D341Med (cell line): Measurements from ENCODE around the gene JAML.

Experiments used
- DNase-seq: peaks from one replicate; pipeline ENCODE4 v3.0.0; 2012; ENCODE audit warnings: low spot score

Gene JAML

DNA sequence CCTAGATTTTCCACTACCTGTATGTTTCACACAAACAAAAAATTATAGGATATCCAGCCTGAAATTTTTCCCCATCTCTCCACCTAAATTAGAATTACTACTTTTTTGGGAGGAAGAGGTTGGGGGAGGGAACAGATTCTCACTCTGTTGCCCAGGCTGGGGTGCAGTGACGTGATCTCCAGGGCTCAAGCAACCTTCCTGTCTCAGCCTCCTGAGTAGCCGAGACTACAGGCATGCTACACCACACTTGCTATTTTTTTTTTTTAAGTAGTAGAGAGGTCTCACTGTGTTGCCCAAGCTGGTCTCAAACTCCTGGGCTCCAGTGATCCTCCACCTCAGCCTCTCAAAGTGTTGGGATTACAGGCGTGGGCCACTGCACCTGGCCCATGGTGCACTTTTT is 9.5 kb downstream of the JAML start:
- no peak for DNase-seq

DNA sequence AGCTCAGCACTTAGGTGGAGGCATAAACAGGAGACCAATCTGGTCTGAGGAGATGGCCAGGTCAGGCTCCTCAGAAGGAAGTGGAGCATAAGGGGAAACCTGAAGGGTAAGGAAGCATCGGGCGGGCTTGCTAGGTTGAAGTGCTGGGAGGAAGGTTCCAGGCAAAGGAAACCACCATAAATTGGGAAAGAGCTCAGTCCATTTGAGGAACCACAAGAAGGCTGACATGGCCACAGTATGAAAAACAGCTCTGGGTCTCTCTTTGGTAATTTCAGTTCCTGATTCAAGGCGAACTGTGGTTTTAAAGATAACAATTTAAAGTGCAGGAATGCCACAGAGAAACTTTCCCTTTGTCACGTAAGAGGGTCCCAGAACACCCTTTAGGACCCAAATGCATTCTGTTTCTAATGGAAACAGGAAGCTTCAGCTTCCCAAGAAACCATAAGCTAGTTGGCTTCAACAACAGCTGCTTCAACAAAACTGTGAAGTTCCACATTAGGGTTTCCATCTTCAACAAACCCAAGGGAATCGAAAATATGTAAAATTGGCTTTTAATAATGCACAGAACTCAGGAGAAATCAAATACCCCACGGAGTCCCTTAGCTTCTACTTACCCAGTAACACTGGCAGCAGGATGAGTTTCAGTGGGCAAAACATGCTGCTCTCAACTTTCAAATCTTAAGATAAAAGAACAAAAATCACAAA is 10.4 kb downstream of the JAML start:
- no peak for DNase-seq

DNA sequence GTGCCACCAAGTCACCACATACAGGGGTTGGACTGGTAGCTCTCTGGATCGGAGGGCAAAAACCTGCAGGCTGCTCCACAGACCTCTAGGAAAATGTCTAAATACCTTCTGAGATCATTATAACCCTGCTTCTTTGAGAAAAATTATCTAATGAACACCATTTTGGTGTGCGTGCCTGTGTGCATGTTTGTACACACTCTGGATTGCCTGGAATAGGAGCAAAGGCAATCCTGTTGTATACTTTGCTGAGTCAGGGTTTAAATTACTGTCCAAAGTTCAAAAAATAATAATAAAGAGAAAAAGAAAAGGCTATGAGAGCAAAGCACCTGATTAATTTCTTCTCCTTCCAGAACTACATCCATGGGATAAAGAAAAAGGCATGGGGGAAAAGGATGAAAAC is 11.0 kb downstream of the JAML start:
- DNase-seq: no peak

DNA sequence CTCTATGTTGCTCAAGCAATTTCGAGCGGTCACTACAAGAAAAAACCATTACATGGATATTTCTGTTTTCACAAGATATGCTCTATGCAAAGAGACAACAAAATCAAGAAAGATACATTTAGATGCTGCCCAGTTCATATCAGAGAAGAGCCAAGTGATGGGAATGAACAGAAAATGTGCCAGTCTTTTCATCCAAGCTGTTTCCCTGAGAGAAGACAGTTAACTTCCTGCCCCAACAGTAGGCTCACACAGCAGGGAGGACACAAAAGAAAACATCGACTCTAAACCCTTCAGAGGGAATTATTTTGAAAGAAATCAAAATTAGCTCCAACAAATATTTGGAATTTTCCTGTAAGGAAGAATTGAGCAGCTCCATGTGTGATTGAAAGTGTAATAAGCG is 11.6 kb downstream of the JAML start:
- no peak for DNase-seq

DNA sequence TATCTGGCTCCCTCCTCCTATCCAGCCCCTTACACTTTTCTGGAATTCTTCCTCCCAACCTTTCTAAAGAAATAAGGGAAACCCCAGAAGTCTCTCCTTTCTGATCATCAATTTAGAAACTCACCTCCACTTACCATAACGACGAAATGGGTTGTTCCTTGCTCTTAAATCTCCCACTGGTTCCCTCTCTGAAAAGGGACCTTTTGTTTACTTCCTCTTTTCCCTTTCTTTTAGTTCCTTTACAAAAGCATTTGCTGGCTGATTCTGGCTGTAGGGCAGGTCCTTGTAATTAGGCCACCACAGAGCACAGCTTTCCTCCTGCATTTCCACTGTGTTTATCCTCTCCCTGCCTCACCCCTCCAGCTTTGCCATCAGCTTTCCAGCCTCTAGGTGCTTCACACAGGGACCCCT is 12.0 kb downstream of the JAML start:
- DNase-seq: no peak

DNA sequence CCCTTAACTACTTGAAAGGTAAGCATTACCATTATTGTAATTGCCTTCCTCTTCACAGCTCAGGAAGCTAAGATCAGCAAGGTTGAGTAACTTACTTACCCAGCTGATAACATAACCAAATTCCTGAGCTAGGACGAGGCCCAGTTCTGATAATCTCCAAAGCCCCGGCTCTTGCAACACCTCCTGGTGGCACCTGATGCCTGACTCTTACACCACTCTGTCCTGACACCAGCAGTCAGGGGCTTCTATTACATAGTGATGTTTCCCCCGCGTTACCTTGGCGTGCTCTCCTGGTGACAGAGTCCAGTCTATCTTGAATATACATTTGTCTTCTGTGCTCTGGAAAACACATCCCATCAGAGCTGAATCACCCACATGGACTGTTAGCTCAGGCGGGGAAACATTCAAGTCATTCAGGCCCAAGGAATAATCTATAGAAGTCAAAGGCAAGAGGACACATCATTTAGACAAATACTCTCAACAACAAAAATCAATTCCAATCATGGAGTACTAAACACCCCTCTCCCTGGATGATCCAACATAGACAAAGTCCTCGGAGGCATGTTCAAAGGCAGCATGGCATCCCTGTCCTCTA is 12.6 kb downstream of the JAML start:
- DNase-seq: no peak

DNA sequence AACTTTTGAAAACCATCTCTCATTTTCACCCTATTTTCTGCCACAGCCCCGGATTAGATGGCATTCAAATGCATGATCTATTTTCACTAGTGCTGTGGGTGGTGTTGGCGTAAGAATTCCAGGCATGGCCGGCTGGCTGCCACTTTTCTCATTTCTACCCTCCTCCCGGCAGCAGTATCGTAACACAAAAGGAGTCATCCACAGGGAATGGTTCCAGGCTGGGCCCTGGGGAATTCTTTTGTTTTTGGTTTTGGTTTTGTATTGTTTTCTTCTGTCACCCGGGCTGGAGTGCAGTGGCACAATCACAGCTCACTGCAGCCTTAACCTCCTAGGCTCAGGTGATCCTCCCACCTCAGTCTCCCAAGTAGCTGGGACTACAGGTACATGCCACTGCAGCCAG is 13.8 kb downstream of the JAML start:
- no peak for DNase-seq

DNA sequence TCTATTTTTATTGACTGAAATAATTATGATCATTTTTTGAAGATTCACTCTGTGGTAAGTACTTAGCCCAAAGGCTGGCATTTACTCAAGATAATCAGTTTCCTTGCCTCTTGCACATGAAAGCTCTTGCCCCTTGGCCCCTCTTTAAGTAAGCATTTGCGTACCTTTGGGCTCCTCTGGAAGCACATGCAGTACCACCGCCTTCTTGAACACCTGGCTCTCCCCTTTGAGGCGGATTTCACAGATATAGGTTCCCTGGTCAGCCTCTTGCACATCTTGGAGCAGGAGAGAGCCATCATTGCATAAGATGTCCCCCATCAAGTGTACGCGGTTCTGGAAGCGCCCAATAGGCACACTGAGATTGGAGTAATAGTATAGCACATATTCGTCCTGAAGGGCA is 14.5 kb downstream of the JAML start:
- no peak for DNase-seq

DNA sequence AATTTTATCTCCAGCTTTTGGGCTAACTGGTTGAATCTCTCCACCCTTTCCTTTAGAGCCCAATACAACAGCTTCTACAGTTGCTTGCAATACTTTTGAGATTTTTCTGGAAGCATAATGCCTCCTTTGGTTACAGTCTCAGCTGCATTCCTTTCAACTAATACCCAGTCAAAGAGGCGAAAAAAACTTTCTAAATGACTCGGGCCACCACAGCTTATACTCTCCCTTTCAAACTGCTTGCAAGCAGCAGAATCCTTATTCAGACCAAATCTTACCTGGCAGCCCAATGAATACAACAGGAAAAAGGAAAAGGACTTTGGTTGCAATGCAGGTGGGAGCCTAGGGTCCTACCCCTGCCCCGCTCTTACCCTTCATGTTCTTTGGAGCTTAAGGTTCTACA is 15.8 kb downstream of the JAML start:
- DNase-seq: no peak

DNA sequence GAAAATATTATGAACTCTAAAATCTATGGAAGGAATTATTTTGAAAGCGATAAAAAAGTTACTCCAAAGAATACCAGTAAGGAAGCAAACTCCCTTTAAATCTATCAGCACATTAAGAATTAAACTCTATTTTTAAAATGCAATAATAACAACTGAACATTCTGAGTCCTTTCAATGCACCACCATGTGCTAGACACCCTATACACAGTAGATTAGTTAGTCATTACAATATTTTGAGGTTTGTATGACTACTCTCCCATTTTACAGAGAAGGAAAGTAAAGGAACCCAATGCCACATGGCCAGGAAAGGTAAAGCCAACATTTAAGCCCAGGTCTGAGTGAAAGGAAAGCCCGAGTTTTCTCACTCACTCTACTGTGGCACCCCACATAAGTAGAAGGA is 17.7 kb downstream of the JAML start:
- DNase-seq: no peak

DNA sequence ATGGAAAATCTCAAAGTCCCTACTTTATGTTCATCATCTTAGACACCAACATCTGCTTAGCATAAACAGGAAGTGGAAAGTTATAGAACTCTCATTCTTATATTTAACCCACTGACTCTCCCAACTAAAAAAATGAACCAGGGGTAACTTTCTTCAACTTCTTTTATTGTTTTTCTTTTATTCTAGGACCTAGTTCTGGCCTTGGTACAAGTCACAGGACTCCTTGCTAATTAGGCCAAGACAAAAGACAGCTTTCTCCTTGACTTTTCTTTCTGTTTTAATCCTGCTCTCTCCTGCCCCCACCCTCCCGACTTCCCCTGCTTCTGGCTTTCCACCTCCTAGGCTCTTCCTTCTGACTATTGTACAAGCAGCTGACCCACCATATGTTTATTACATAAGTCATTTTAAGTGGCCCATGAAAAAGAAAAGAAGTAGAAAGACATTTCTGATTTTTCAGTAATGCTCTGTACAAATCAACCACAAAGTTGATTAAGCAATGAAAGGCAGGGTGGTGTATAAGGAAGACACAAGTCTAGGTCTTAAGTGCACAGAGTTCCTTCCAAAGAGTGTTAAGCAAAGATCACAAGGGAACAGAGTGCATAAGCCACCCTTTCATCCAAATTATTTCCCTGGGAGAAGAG is 18.3 kb downstream of the JAML start:
- DNase-seq: no peak

DNA sequence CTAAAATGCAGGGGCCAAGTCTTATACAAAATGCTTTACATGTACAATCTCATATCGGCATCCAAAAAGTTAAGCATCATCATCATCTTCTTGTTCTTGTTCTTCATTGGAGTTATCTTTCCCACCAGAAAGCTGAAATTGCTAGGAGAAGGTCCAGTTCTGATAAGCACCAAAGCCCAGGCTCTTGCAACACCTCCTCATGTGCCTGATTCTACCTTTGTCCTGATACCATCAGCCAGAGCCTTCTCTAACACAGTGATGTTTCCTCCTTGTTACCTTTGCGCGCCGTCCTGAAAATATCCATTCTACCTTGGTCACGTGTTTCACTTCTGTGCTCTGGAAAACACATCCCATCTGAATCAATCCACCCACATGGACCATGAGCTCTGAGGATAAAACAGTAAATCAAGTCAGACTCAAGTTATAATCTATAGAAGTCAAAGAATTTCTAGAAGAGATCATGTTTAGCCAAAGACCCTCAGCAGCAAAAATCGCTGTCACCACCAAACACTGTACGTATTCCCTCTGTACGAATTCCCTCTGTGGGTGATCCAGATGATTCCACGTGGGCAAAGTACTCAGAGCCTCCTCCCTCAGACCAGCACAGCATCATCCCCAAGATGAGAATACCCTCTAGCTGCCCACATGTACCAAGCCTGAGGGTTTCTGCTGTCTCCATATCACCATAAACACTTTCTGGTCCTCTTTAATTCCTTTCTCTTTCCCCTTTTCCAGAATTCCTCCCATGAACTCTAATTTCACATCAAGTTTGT is 19.0 kb downstream of the JAML start:
- no peak for DNase-seq

DNA sequence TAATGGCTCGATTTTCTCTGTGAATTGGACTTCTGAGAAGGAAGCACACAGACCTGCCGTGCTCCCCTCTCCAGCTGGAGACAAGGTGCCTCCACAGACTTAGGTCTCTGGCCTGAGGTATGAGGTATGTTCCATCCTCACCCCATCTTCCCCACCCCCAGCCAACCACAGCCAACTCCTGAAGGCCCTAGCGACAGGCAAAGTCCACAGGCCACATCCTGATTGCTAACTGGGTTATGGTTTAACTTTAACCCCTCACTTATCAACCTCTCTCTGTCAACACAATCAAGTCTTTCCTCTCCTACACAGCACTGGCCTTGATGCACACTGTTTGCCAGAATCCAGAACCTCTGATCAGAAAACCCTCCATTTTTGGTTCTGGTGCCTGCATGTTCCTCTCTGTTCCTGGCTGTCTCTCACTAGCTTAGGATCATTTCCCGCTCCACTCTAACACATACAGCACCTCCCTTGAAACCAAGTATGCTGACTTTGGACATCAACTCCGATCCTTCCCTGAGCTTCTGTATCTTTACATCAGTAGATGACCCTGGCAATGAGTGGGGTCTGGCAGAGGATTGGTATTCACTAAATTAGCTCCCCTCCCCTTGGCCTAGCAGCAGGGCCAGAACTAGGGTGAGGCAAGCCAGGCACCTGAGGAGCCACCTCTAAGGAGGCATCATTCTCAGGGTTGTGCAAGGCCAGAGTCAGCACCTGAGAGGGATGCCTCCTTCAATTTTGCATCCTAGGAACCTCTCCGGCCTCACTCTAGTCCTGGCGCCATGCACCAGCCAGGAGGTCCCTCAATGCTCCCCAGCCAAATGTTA is 22.0 kb downstream of the JAML start:
- no peak for DNase-seq

DNA sequence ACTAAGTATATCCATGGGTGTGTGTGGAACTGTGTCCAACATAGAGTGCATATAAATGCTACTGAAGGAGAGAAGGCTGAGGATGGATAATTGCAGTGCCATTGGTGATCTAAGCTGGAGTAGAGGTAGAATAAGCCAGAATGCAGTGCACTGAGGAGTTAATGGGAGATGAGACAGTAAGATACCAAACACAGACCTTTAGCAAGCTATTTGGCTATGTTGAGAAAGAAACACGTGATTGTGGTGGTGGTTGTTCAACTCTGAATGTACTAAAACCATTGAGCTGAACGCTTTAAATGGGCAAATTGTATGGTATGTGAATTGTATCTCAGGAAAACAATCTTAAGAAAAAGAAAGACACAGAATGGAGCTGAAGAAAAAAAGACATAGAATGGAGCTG is 22.8 kb downstream of the JAML start:
- no peak for DNase-seq

DNA sequence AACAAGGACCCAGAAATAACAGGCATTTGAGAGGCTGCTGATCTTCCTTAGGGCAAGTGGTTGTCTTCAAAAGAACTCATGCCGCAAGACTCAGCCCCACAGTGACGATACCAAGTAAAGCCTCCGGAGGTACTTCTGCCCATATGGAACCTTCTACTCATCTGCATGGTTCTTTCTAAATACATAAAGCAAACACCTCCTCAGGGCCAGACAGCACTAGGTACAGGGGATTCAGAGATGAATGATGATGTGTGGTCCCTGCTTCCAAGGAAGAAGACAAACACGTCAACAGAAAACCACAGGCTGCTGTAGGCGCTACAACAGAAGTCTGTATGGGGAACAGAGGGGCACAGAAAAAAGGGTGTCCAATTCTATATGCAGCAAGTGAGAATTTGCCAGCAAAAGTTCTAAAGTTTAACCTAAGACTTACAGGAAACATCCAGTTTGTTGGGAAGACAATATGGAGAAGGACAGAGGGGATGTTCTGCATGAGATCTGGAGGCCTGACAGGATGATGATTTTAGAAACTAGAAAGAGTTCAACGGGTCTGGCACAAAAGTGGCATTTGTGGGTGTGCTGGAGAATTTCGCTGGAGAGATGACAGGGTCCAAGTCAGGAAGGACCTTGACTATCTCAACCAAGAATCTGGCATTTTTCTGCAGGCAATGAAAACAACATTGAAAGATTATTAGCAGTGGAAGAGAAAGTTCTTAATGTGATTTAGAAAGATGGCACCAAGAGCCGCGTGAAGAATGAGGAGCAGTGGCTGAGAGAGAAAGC is 23.7 kb downstream of the JAML start:
- no peak for DNase-seq

DNA sequence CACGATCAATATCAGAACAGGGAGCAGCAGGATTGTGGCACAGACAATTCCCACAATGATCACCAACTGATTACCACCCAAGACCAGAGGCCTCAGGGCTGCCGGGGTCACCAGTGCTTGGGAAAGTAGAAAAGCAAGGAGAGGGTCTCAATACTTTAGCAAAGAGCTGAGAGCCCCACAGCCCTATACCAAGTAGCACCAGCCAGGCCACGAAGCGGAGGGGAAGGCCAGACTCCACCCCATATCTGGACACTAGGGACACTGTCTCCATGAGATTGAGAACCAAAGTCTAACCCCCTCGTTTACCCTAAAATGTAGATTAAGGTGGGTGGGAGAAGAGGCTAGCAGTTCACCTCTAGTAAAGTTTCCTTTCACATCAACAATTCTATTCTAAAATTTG is 24.3 kb downstream of the JAML start:
- DNase-seq: no peak

DNA sequence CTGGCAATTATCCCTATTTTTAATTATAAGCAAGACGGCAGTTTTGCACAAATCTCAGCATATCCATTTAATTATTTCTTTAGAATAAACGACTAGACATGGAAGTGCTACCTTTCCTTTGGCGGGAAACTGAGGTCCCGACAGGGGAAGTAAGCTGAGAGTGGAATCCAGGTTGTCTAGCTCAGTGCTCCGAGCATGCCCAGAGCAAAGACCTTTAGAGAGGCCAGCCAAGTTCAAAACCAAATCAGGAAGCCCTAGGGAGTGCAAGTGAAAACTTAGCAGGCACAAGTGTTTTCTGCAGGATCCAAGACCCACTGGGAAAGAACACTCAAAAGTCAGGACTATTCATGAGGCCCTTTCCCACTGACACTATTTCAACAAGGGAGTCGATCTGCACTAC is 25.7 kb downstream of the JAML start:
- no peak for DNase-seq

DNA sequence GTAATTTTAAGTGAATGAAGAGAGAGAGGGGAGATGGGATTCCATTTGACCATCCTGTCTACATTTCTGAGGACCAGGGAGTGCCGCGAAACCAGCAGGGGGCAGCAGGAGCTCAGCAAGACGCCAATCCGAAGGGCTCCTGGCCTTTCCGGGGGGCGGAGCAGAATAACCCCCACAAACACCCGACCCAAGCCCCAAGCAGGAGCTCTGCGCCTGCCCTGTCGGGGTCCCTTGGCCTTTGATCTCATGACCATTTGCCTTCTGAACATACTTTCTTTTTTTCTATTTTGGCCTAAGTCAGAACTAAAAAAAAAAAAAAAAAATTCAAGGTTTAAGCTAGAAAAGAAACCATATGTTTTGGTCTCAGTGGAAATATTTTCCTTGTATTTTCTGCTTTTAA is 26.4 kb downstream of the JAML start:
- peak; percentile 84 for DNase-seq

DNA sequence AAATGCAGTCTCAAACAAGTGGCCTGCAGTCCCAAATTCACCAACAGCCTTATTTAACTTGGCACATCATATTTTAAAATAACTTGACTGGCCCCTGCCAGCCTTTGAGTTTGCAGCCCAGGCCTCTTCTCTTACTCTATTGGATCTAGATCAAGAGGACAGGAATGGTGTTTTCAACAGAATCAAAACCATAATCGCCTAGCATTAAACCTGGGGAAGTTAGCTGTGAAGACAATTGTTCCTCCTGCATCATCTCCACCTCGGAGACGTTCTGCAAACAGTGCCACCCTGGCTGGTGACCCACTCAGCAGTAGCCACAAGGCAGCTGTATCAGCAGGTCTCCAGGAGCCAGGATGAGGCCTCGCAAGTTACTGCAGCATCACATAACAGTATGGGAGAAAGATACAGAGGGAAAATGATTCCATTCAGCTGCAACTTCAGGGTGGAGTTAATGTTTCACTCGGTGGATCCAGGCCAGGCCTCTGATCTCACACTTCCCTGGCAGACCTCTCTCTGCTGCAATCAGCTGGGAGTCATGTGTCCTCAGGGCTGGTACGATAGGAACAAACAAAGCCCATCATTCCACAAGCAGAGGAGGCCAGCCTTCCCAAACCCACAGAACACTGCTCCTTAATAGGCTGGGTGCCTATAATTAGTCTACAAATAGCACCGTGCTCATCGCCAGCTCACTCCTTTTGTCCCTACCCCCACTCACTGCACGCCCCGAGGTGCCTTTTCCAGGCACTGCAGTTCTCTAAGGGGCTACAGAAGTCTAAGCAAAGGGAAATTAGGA is 29.8 kb downstream of the JAML start:
- DNase-seq: no peak

DNA sequence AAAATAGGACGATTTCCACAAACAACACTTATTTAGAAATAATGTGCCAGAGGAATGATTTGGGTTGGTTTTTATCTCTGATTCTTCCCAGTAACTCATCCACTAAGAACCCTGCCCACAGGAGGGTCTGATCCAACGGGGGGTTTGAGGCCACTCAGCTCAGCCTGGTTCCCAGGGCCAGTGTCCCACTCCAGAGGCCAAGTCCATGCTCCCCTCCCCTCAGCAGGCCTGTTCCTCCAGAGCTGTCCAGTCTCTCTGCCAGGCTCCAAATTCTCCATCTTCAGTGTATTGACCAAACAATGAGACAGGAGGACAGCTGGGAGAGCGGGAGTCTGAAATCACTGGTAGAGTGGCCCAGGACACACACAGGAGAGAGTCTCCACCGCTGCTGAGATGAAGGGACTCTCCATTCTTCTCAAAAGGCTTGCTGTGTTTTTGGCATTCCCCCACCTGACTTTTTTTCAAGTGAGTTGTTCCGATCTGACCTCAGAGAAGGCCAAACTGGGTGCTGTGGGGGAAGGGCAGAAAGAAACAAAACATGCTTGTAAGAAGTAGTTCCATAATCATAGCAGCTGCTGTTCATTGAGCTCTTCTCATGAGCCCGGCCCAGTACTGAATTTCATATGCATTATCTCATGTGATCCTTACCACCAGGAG is 30.8 kb downstream of the JAML start:
- DNase-seq: no peak
